HUES48 (cell line): Measurements from ENCODE around the gene SH3BP4.

Experiments used
- H3K27ac ChIP-seq: one replicate; pipeline ENCODE4 v1.7.0; 2013; ENCODE audit warnings: low read depth, low read length, inconsistent platforms
- H3K27me3 ChIP-seq: 2 replicates; pipeline ENCODE4 v1.6.1; 2013; ENCODE audit warnings: mild to moderate bottlenecking, low read length; ENCODE audit not compliant: control insufficient read depth, insufficient read depth
- H3K36me3 ChIP-seq: 2 replicates; pipeline ENCODE4 v1.6.1; 2013; ENCODE audit warnings: low read length; ENCODE audit not compliant: control insufficient read depth, insufficient read depth
- H3K4me1 ChIP-seq: 2 replicates; pipeline ENCODE4 v1.6.1; 2013; ENCODE audit warnings: mild to moderate bottlenecking, low read length; ENCODE audit not compliant: control insufficient read depth, insufficient read depth
- H3K4me3 ChIP-seq: 2 replicates; pipeline ENCODE4 v1.5.1; 2013; ENCODE audit warnings: mild to moderate bottlenecking, low read depth, low read length
- H3K9ac ChIP-seq: 2 replicates; pipeline ENCODE4 v1.6.1; 2013; ENCODE audit warnings: mild to moderate bottlenecking, low read depth, low read length, moderate library complexity
- H3K9me3 ChIP-seq: 2 replicates; pipeline ENCODE4 v1.6.1; 2013; ENCODE audit warnings: low read length; ENCODE audit not compliant: control insufficient read depth, insufficient read depth

SH3BP4 gene

DNA sequence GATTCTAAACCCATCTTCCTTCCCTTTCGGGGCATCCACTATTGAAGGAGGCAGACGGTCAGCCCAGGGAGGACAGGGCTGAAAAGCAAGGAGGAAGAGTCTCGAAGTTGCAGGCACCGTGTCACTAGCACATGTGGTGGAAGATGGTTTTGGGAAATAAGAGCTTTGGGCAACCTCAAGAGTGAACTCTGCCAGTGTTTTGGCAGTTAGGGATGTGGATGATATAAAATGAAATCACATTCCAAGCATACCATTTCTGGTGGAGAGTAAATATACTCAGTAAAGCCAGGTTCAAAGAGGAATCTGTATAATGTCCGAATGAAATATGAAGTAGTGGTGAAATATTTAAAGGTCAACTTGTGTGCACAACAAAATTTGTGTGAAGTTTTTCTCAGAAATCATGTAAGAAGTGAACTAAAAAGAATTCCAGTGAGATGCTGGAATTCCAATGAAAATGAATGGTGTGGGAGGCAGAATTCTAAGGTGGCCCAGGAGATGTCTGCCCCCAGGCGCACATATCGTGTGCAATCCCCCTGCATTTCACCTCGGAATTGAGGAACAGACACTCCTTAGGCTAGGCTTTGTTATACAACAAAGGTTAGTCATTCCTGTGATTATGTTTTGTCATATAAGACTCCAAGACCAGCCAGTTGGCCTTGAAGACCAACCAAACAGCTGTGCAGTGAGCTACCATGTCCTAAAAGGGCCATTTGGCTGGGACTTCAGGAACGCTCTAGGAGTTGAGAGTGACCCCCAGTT is 147.1 kb downstream of the SH3BP4 start:
- Histone ChIP-seq H3K9me3 (no peaks in the 10 kb centered on the region), H3K27ac (no peak overlapping the region), H3K4me1 (no peaks in the 10 kb centered on the region), H3K9ac (no peak overlapping the region), H3K27me3 (no peaks in the 10 kb centered on the region), H3K4me3 (no peak overlapping the region), H3K36me3 (no peaks in the 10 kb centered on the region)

DNA sequence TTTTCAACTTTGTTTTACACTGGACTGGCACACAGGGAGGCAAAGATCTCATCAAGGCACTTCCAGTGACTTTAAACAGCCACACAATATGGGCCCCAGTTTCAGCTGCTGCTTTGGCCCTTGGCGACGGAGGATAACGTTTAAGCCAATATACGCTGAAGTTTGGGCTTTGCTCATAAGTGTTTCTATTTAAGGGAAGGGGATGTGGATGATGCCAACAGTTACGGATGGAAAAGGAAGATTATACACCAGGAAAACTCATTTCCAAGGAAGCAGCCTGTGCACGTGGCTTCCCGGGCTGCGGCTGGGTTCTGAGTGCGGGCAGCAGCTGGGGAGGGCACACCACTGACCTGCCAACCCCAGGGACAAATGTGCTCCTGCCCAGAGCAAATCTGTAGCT is 151.1 kb downstream of the SH3BP4 start:
- Histone ChIP-seq H3K36me3 (no peaks in the 10 kb centered on the region), H3K27me3 (no peaks in the 10 kb centered on the region), H3K9ac (no peak overlapping the region), H3K4me3 (no peak overlapping the region), H3K9me3 (no peaks in the 10 kb centered on the region), H3K27ac (no peak overlapping the region), H3K4me1 (no peaks in the 10 kb centered on the region)
